Measurements from ENCODE around the gene GTF2IRD1. TPM values are rescaled to one million over a fixed set of nuclear protein-coding genes. Genes with fewer than 3 reads are reported as not detected.
"Not testable (repeated sequence)": the region's sequence is repeated elsewhere in the genome, so short reads cannot be mapped to it uniquely, and the experiment has no call there.

Gene GTF2IRD1
- total RNA-seq, 4 donors from 2014 or later, result 11.5 to 39.1 (median 22.5) TPM

- intact Hi-C loops (cut with DNase I; ENCODE audit: low total_unique reads), result no loop called here
- no peaks in the 10 kb centered on the region for H3K4me1 ChIP-seq
- no peaks in the 10 kb centered on the region for H3K36me3 ChIP-seq
- TF ChIP-seq, protein P1, sequence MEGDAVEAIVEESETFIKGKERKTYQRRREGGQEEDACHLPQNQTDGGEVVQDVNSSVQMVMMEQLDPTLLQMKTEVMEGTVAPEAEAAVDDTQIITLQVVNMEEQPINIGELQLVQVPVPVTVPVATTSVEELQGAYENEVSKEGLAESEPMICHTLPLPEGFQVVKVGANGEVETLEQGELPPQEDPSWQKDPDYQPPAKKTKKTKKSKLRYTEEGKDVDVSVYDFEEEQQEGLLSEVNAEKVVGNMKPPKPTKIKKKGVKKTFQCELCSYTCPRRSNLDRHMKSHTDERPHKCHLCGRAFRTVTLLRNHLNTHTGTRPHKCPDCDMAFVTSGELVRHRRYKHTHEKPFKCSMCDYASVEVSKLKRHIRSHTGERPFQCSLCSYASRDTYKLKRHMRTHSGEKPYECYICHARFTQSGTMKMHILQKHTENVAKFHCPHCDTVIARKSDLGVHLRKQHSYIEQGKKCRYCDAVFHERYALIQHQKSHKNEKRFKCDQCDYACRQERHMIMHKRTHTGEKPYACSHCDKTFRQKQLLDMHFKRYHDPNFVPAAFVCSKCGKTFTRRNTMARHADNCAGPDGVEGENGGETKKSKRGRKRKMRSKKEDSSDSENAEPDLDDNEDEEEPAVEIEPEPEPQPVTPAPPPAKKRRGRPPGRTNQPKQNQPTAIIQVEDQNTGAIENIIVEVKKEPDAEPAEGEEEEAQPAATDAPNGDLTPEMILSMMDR (IDR thresholded peaks at IDR 0.05), result no peak
- no peak for TF ChIP-seq POLR2A (IDR thresholded peaks at IDR 0.05)
- H3K4me3 ChIP-seq, result no peak overlapping the region
- no peak overlapping the region for H3K27ac ChIP-seq
- no peaks in the 10 kb centered on the region for H3K9me3 ChIP-seq
- H3K27me3 ChIP-seq, result no peaks in the 10 kb centered on the region
- DNase-seq, result no peak
Measured at GRCh38 chr7:74485611-74486010, 31.9 kb downstream of the GTF2IRD1 start.

DNA sequence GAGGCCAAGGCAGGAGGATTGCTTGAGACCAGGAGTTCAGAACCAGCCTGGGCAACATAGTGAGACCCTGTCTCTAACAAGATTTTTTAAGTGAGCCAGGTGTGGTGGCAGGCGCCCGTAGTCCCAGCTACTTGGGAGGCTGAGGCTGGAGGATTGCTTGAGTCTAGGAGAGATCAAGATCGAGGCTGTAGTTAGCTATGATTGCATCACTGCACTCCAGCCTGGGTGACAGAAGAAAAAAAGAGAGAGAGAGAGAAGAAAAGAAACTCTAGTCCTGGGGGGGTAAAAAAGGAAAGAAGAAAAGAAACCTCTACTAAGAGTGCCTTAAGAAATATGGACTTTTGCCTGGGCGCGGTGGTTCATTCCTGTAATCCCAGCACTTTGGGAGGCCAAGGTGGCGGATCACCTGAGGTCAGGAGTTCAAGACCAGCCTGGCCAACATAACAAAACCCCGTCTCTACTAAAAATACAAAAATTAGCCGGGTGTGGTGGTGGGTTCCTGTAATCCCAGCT lies 34.9 kb downstream of the GTF2IRD1 start:
- DNase-seq; H3K4me1 ChIP-seq; intact Hi-C loops (cut with DNase I; ENCODE audit: low total_unique reads); H3K4me3 ChIP-seq; H3K27me3 ChIP-seq; H3K27ac ChIP-seq; H3K9me3 ChIP-seq; H3K36me3 ChIP-seq: not testable (repeated sequence)

GRCh38 chr7:74489997-74490945 lies 36.6 kb downstream of the GTF2IRD1 start:
- no peak overlapping the region for H3K27ac ChIP-seq
- H3K27me3 ChIP-seq, result no peaks in the 10 kb centered on the region
- no peaks in the 10 kb centered on the region for H3K9me3 ChIP-seq
- no peak for TF ChIP-seq POLR2A (IDR thresholded peaks at IDR 0.05)
- TF ChIP-seq, protein P1 (IDR thresholded peaks at IDR 0.05), result no peak
- no peaks in the 10 kb centered on the region for H3K4me1 ChIP-seq
- no peak overlapping the region for H3K4me3 ChIP-seq
- no peak for DNase-seq
- no peaks in the 10 kb centered on the region for H3K36me3 ChIP-seq
- intact Hi-C loops (cut with DNase I; ENCODE audit: low total_unique reads), result no loop called here

- H3K27me3 ChIP-seq; H3K4me3 ChIP-seq; DNase-seq; H3K4me1 ChIP-seq; intact Hi-C loops (cut with DNase I; ENCODE audit: low total_unique reads); H3K36me3 ChIP-seq; H3K27ac ChIP-seq; H3K9me3 ChIP-seq: not testable (repeated sequence)
Measured at GRCh38 chr7:74491490-74491889, 37.8 kb downstream of the GTF2IRD1 start.

DNA sequence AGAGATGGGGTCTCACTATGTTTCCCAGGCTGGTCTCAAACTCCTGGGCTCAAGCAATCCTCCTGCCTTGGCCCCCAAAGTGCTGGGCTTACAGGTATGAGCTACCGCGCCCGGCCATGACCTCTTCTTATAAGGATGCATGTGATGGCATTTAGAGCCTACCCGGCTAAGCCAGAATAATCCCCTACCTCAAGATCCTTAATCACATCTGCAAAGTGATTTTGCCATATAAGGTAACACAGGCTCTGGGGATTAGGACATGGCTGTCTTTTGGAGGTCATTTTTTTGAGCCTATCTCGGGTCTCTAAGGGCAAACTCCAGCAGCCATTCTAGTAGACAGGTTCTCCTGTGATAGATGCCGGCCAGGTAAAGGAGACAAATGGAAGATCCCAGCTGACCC lies 39.6 kb downstream of the GTF2IRD1 start:
- H3K36me3 ChIP-seq, result no peaks in the 10 kb centered on the region
- no peaks in the 10 kb centered on the region for H3K27me3 ChIP-seq
- no peaks in the 10 kb centered on the region for H3K9me3 ChIP-seq
- intact Hi-C loops (cut with DNase I; ENCODE audit: low total_unique reads), result no loop called here
- no peak for TF ChIP-seq POLR2A (IDR thresholded peaks at IDR 0.05)
- TF ChIP-seq, protein P1 (IDR thresholded peaks at IDR 0.05), result no peak
- H3K4me1 ChIP-seq, result no peaks in the 10 kb centered on the region
- H3K27ac ChIP-seq, result no peak overlapping the region
- no peak overlapping the region for H3K4me3 ChIP-seq
- no peak for DNase-seq

DNA sequence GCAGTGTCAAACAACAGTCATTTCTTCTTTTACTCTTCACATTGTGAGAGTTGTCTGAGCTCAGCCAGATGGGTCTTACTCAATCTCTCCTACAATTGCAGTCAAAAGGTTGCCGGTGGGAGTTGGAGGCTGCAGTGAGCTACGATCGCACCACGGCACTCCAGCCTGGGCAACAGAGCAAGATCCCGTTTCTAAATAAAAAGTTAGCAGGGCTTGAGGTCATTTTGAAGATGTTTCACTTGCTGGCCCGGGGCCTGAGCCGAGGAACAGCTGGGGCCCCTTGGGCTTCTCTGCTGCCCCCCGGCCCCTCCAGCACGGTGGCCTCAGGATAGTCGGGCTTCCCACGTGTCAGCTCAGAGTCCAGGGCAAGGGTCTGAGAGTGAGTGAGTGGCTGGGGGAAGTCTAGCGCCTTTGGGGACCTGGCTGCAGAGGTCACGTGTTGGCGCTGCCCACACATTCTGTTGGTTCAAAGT lies 40.4 kb downstream of the GTF2IRD1 start:
- Histone ChIP-seq H3K4me1 (no peaks in the 10 kb centered on the region), H3K27ac (no peak overlapping the region), H3K9me3 (no peaks in the 10 kb centered on the region), H3K36me3 (no peaks in the 10 kb centered on the region), H3K27me3 (no peaks in the 10 kb centered on the region), H3K4me3 (no peak overlapping the region)
- no peak for DNase-seq
- TF ChIP-seq, protein P1 (IDR thresholded peaks at IDR 0.05), result no peak
- no peak for TF ChIP-seq POLR2A (IDR thresholded peaks at IDR 0.05)
- intact Hi-C loops (cut with DNase I; ENCODE audit: low total_unique reads), result no loop called here
